GM19468 (cell line): Measurements from ENCODE around the gene POLA2.

Experiments used
- ATAC-seq: cut with Tn5 transposase; IDR thresholded peaks from one replicate; pipeline ENCODE4 v1.9.1; 2021; ENCODE audit warnings: mild to moderate bottlenecking, moderate library complexity, moderate number of reproducible peaks; ENCODE audit not compliant: unreplicated experiment; ENCODE audit errors: extremely low read depth

Gene POLA2

GRCh38 chr11:65278356-65278755 lies 16.6 kb downstream of the POLA2 start:
- no peak for ATAC-seq

DNA sequence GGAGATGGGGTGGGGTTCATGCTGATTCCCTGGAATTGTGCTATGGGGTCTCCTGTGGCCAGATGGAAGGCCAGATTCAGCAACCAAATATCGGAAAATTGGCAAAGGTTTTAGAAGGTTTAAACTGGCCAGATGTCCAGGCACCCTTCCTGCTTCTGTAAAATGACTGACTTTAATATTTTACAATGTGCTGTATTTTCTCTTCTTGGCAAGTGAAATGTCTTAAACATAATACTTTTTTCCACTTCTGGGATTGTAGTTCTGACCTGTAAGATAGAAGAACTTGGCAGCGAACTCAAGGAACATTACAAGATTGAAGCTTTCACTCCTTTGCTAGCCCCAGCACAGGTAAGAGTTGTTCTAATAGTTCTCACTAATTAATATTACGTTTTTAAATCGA lies 17.5 kb downstream of the POLA2 start:
- no peak for ATAC-seq

DNA sequence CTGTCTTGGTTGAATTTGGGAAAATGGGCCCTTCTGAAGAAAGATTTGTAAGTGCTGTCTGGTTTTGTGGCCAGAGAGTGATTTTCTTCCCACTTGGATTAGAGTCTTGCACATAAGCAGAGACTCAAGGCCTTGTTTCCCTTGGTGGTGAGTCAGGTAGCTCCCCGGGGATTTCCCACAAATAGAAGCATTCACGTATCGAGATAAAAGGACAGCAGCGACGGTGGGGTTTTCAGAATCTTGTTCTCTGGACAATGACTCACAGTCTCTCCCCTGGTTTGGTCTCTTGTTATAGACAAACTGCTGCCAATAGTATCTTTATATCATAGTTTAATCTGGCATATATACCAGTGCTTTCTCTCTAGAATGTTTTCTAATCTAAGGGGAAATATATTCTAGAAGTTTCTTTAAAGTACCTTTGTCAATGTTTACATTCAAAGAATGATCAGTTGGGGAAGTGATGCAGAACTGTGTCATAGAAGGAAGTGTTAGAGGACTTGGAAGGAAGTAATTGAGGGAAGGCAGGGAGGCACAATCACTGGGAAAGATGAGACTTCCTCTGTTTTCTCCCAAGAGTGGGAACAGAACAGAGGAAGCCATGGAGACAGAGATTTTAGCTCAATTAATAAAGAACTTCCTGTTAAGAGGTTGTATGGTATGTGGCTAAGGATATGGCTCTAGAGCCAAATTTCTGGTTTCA lies 18.1 kb downstream of the POLA2 start:
- no peak for ATAC-seq

GRCh38 chr11:65280646-65281045 lies 18.9 kb downstream of the POLA2 start:
- ATAC-seq, result no peak

DNA sequence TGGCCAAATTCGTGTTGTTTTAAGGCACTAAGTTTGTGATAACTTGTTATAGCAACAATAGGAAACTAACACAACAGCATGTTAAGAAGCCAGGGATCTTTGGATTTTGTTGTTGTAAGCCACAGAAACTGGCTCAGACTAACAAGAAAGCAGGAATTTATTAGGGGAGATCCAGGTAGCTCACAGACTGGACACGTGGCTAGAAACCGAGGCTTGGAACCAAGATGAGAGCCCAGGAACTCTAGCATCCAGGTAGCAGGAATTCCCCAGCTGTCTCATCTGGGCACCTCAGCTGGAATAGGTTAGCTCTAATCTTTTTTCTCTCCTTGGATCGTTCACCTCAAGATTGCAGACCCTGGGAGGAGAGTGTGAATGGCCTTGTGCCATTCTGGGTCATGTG lies 24.9 kb downstream of the POLA2 start:
- no peak for ATAC-seq

DNA sequence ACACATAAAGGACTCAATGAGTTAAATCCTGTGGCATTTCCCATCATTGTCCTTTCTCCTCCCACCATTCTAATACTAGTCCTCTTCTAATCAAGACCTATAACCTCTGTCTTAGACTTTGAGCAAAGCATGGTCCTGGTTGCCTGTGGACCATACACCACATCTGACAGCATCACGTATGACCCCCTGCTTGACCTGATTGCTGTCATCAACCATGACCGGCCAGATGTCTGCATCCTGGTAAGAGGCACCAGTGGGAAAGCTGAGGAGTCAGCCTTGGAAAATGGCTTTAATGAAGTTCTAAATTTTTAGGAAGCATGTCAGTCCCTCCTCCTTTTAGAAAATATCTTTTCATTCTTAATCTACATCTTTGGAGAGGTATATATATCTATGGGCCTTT lies 25.8 kb downstream of the POLA2 start:
- no peak for ATAC-seq

- ATAC-seq, result no peak
Observed at GRCh38 chr11:65288706-65289536, 27.2 kb downstream of the POLA2 start.

DNA sequence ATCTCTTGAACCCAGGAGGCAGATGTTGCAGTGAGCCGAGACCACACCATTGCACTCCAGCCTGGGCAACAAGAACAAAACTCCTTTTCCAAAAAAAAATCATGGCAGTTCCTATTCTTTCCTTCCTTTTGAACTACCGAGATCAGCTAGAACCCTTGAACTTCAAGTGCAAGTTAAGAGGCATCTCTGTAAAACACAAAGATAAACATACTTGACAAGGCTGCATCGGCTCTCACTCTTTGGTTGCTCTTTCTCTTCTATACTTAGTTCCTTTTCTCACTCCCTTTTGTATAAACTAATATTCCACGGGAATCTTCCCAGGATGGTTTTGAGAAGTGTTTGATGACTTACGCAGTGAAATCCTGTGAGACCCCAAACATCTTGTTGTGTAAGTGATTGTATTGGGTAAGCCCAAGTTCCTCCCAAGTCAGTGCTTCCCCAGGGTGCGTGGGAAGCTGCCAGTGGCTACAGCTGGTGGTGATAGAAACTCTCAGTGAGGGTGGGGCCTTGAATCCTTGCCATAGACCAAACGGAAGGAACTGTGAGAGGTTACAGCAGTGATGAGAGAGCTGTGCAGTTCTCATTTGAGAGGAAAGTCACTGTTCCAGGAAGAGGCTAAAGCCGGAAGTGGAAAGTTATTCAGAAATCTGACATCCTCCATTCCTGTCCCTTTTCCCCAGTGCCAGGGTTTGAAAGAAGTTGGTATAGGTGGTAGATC lies 28.8 kb downstream of the POLA2 start:
- ATAC-seq, result no peak

DNA sequence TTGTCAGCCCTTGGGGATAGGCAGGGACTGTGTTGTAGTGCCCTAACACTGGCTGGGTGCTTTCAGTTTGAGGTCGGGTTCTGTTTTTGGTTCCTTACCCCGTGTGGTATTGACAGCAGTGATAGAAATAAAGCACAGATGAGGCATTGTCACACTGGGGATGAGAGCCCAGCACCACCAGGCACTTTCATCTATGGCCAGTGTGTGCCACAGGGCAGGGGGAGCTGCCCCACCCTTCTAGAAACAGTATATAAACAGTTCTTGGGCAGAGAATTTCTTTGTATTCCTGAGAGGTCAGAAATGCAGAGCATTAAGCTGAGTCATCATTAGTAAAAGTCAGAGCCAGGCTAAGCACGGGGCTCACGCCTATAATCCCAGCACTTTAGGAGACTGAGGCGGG lies 29.9 kb downstream of the POLA2 start:
- no peak for ATAC-seq

DNA sequence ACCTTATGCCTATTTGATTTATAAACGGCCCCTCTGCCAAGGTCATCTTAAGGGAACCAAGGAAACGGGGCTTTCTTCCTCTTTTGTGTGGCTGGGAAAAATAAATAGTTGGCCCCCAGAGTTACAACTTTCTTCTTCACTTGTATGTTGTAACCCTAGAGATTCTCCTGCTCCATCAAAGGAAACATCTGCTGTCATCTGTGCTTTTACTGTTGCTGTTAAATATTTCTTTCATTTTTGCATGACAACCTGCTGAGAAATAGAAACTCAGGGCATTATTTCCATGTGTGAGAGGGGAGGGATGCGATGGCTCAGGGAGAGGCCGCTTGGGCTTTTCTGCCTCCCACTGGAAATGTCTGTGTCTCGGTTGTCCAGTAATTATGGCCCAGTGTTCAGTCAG lies 31.1 kb downstream of the POLA2 start:
- ATAC-seq, result no peak

- ATAC-seq, result no peak
Observed at GRCh38 chr11:65293909-65294381, 32.2 kb downstream of the POLA2 start.

DNA sequence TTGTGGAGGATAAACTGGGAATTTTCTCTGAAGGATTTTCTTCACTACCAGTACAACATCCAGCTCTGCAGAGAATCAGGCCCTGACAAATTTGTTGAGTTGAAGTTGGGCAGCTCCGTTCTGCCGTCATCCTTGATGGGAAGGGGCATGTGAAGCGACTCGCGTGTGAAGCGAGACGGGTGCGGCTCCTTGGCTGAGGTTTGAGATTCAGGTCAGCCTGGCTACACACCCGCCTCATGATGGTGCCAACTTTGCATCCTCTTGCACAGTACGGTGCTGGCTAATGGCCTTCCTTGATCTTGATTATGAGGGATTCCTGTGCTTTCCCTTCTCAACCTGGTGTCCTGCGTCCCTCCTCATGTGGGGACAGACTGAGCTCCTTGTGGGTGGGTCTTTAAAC lies 33.2 kb downstream of the POLA2 start:
- no peak for ATAC-seq

DNA sequence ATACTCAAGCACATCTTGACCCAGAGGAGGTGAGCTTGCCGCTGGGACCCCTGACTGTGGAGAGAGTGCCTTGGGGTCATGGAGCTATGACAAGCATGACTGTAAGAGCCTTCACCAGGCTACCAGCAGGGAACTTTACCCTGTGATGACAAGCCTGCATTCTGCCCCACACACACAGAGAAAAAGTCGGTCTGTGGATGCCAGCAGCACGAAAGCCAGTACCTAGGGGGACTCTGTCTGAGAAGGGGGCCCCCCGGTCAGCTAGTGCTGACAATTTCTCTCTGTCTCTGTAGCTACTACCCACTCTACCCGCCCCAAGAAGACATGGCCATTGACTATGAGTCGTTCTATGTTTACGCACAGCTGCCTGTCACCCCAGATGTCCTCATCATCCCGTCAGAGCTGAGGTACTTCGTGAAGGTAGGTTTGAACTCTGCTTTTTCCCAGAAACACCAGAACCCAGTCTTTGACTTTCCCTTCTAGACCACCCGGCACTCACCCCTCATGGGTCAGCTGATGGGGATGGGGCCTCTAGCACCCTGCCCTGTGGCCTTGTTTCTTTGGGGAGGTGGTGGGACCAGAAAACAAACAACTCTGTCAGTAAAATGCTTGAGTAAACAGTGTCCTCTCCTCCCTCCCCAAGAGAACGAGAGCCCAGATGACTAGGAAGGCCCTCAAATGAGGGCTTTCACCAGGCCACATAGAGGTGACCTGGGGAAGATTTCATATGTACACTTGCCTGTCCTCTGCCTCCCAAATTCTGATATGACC lies 34.0 kb downstream of the POLA2 start:
- ATAC-seq, result no peak

- ATAC-seq, result no peak
Observed at GRCh38 chr11:65297026-65297672, 35.4 kb downstream of the POLA2 start.

DNA sequence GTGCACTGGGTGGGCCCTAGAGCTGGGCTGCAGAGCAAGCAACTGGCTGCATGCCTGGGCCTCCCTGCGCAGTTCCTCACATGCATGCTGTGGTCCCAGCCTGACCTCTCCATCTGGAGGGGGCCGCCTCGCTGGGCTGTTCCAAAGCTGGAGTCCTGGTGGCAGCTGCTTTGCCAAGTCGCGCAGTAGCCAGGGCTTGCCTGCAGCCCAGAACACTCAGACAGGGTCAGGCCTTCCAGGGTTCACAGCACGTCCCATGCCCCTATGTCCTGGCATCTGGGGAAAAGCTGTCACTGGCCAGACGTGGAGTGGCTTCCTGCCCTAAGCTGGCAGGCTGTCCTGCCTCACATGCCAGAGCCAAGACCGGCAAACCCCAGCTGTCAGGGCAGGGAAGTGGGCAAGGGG lies 36.4 kb downstream of the POLA2 start:
- no peak for ATAC-seq

- no peak for ATAC-seq
Observed at GRCh38 chr11:65298655-65299179, 37.0 kb downstream of the POLA2 start.

- no peak for ATAC-seq
Observed at GRCh38 chr11:65300621-65301275, 39.0 kb downstream of the POLA2 start.

DNA sequence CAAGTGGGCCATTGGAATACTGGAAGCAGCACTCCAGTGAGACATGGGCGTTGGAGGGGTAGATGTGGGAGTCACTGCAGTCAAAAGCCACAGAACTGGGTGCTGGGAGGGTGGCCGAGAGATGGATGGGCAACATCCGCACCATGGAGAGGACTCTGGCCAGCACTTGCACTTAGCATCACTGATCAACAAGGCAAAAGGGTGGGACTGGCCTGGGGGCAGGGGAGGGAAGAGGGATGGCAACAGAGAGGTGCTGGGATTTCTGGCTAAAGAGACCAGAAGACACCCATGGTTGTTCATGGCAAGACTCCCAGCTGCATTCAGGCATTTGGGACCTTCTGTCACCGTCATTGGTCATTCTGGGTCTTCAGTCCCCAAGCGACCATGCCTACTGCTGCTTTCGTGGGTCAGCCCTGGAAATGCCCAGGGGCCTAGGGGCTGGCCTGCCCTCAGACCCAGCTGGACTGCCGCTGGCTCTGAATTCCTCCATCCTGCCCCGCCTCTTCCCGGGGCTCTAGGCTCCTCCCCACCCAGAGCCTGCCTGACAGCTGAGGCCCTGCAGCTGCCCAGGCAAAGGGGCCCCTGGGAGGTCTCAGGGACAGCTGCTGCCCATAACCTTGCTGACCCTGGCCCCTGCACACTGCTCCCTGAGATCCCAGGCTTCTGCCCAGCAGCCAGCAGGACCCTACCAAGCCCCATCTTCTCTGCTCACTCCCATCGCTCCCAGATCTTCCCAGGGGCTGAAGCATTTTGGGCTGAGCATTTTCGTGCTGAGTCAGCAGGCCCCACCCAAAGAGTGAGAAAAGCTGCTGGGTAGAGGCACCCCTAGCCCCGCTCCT lies 39.9 kb downstream of the POLA2 start:
- no peak for ATAC-seq
